Measurements from ENCODE around the gene EVPL. TPM values are rescaled to one million over a fixed set of nuclear protein-coding genes. Genes with fewer than 3 reads are reported as not detected.

The EVPL gene
- total and polyA plus RNA-seq, 2 of the 13 experiments (the other 11 are each of a cell fraction or from before 2014, with no cell fraction given) = 2.1 to 8.2 TPM

- no peak for TF ChIP-seq TBX2 (CRISPR knock-in tag; IDR thresholded peaks at IDR 0.05; ENCODE audit: borderline replicate concordance)
- TF ChIP-seq CREBL2 (CRISPR knock-in tag; IDR thresholded peaks at IDR 0.05; ENCODE audit: borderline replicate concordance) = no peak
- H3K79me2 ChIP-seq (ENCODE audit: insufficient read depth, low read length) = no peaks in the 10 kb centered on the region
- H4K20me1 ChIP-seq (ENCODE audit: insufficient read depth, low read length) = no peaks in the 10 kb centered on the region
- no peak overlapping the region for H3K9ac ChIP-seq (ENCODE audit: insufficient read depth, low read depth, low read length)
- H2AFZ ChIP-seq (ENCODE audit: low read length) = no peak overlapping the region
- H3K27ac ChIP-seq (ENCODE audit: extremely low read length, insufficient read depth, low read length) = no peak overlapping the region
- no peaks in the 10 kb centered on the region for H3K27me3 ChIP-seq (ENCODE audit: control insufficient read depth in 1 of 2, insufficient read depth in 2 of 2, low read length in 2 of 2)
- in situ Hi-C loops (cut with HindIII; ENCODE audit: extremely low pct_ligation_motif_present, low pct_unique_long_range_greater_than_20kb) = loop anchor here (5.0 kb wide), 2 partner anchors 53 to 103 kb away; no protein-coding TSS in a partner anchor
- no peak for DNase-seq (ENCODE audit: low spot score)
- H3K4me2 ChIP-seq (ENCODE audit: low read depth, low read length) = no peak overlapping the region
- peaks cover 0 to 6% of the 10 kb centered on the region in 2 experiments; a peak in 2 of 5 replicates for H3K36me3 ChIP-seq (replicated peaks in 1 of 2; ENCODE audit: control insufficient read depth in 1 of 2, insufficient read depth in 2 of 2, low read length in 2 of 2)
- BruUV-seq (replicated peaks) = no TSS peak
- no peak overlapping the region for H3K4me3 ChIP-seq (replicated peaks in 1 of 3; ENCODE audit: insufficient read depth in 1 of 3, low read depth in 2 of 3, low read length in 3 of 3)
- ATAC-seq = no peak
- 95% methylated on average over 21 of the region's 21 CpGs for WGBS (ENCODE audit: low lambda C conversion rate)
- H3K4me1 ChIP-seq (ENCODE audit: insufficient read depth, low read length) = peaks cover 14% of the 10 kb centered on the region
- FAIRE-seq = no peak
- POLR2A ChIA-PET = interaction anchor here (0.6 to 1.3 kb wide), 4 partner anchors 9 to 155 kb away, joined by 3 to 5 read pairs (median 3); partner anchors contain the start of genes CDK3, TRIM65 and WBP2
- intact Hi-C loops (cut with micrococcal nuclease; ENCODE audit: unreplicated experiment) = no loop called here
- CTCF ChIA-PET (ENCODE audit: low intra/inter-chr PET ratio, low total read pairs) = no interaction called here
- H3K9me3 ChIP-seq (ENCODE audit: low read length) = no peaks in the 10 kb centered on the region
Observed at GRCh38 chr17:76009969-76010661, 17.0 kb downstream of the EVPL start.

- Histone ChIP-seq H3K4me1 (ENCODE audit: insufficient read depth, low read length) (peaks cover 21% of the 10 kb centered on the region), H4K20me1 (ENCODE audit: insufficient read depth, low read length) (no peaks in the 10 kb centered on the region), H2AFZ (ENCODE audit: low read length) (no peak overlapping the region), H3K9ac (ENCODE audit: insufficient read depth, low read depth, low read length) (no peak overlapping the region), H3K79me2 (ENCODE audit: insufficient read depth, low read length) (no peaks in the 10 kb centered on the region), H3K4me3 (replicated peaks in 1 of 3; ENCODE audit: insufficient read depth in 1 of 3, low read depth in 2 of 3, low read length in 3 of 3) (no peak overlapping the region), H3K36me3 (replicated peaks in 1 of 2; ENCODE audit: control insufficient read depth in 1 of 2, insufficient read depth in 2 of 2, low read length in 2 of 2) (peaks cover 0 to 6% of the 10 kb centered on the region in 2 experiments; a peak in 2 of 5 replicates), H3K27me3 (ENCODE audit: control insufficient read depth in 1 of 2, insufficient read depth in 2 of 2, low read length in 2 of 2) (no peaks in the 10 kb centered on the region), H3K9me3 (ENCODE audit: low read length) (no peaks in the 10 kb centered on the region), H3K27ac (ENCODE audit: extremely low read length, insufficient read depth, low read length) (no peak overlapping the region), H3K4me2 (ENCODE audit: low read depth, low read length) (no peak overlapping the region)
- in situ Hi-C loops (cut with HindIII; ENCODE audit: extremely low pct_ligation_motif_present, low pct_unique_long_range_greater_than_20kb) (loop anchor here (5.0 kb wide), 2 partner anchors 52 to 102 kb away; no protein-coding TSS in a partner anchor), intact Hi-C loops (cut with micrococcal nuclease; ENCODE audit: unreplicated experiment) (no loop called here)
- no peak for ATAC-seq
- 94% methylated on average over 20 of the region's 20 CpGs for WGBS (ENCODE audit: low lambda C conversion rate)
- CTCF ChIA-PET (ENCODE audit: low intra/inter-chr PET ratio, low total read pairs) = no interaction called here
- BruUV-seq (replicated peaks) = no TSS peak
- DNase-seq (ENCODE audit: low spot score) = no peak
- POLR2A ChIA-PET = interaction anchor here (0.6 to 1.5 kb wide), 4 partner anchors 9 to 154 kb away, joined by 3 to 5 read pairs (median 4); partner anchors contain the start of genes CDK3, MRPL38 and WBP2
- no peak for FAIRE-seq
- no peak for TF ChIP-seq ZNF770 (CRISPR knock-in tag; IDR thresholded peaks at IDR 0.05)
- no peak for TF ChIP-seq TFAP4 (IDR thresholded peaks at IDR 0.05; ENCODE audit: borderline replicate concordance, low read depth)
- TF ChIP-seq ZSCAN31 (CRISPR knock-in tag; IDR thresholded peaks at IDR 0.05; ENCODE audit: low read depth) = no peak
- TF ChIP-seq RFX1 (IDR thresholded peaks at IDR 0.05) = no peak
- TF ChIP-seq SKI (IDR thresholded peaks at IDR 0.05; ENCODE audit: partially characterized antibody) = no peak
- TF ChIP-seq SP1 (IDR thresholded peaks at IDR 0.05) = no peak
- TF ChIP-seq SP1 (CRISPR knock-in tag; IDR thresholded peaks at IDR 0.05) = no peak
- TF ChIP-seq MIXL1 (CRISPR knock-in tag; IDR thresholded peaks at IDR 0.05) = no peak
- no peak for TF ChIP-seq ZNF572 (CRISPR knock-in tag; IDR thresholded peaks at IDR 0.05)
Observed at GRCh38 chr17:76009447-76009846, 17.7 kb downstream of the EVPL start.

Data from HepG2 (cell line).